ENCODE data around the gene MLH1. TPM values are rescaled to one million over a fixed set of nuclear protein-coding genes. Genes with fewer than 3 reads are reported as not detected.

MLH1 gene
- total RNA-seq, 2 experiments from 2014 or later = 18.9 to 23.8 TPM

DNA sequence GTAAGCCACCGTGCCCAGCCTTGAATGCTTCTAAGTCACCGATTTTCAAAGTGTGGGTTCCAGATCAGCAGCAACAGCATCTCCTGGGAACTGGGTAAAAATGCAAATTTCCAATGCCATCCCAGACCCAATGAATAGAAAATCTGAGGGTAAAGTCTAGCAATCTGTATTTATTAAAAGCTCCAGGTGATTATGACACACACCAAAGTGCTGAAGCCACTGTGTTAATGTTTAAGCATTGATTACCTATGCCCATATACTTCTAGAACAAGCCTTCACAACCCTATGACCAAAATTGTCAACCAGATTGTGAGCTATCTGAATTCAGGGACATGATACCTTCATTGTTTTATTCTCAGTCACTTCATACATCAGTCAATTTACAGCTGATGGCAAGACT is 94.6 kb downstream of the MLH1 start:
- Histone ChIP-seq H3K4me3 (ENCODE audit: low read length) (no peak overlapping the region), H3K9me3 (ENCODE audit: control insufficient read depth in 1 of 2, insufficient read depth in 1 of 2, low read length in 2 of 2) (no peaks in the 10 kb centered on the region), H3K36me3 (ENCODE audit: insufficient read depth, low read length) (peaks cover 17% of the 10 kb centered on the region), H3K27me3 (ENCODE audit: control insufficient read depth in 1 of 2, insufficient read depth in 2 of 2, low read length in 2 of 2) (no peaks in the 10 kb centered on the region), H3K4me1 (ENCODE audit: insufficient read depth, low read length) (no peaks in the 10 kb centered on the region), H3K27ac (ENCODE audit: low read depth in 1 of 2, low read length in 2 of 2) (no peak overlapping the region)
- no peak overlapping the region for H3K4me3 Mint-ChIP-seq
- no peak for DNase-seq
- CTCF ChIA-PET = no interaction called here
- no peaks in the 10 kb centered on the region for H3K4me1 Mint-ChIP-seq (ENCODE audit: low read depth)
- H3K27me3 Mint-ChIP-seq = no peaks in the 10 kb centered on the region
- H3K9me3 Mint-ChIP-seq = no peaks in the 10 kb centered on the region
- intact Hi-C loops (cut with DNase I, micrococcal nuclease) = no loop called here
- no peak for ATAC-seq (ENCODE audit: poor library complexity)
- H3K36me3 Mint-ChIP-seq (ENCODE audit: low read depth) = peaks cover 62% of the 10 kb centered on the region
- H3K27ac Mint-ChIP-seq = no peak overlapping the region
- POLR2A ChIA-PET = no interaction called here
- TF ChIP-seq, protein P1, sequence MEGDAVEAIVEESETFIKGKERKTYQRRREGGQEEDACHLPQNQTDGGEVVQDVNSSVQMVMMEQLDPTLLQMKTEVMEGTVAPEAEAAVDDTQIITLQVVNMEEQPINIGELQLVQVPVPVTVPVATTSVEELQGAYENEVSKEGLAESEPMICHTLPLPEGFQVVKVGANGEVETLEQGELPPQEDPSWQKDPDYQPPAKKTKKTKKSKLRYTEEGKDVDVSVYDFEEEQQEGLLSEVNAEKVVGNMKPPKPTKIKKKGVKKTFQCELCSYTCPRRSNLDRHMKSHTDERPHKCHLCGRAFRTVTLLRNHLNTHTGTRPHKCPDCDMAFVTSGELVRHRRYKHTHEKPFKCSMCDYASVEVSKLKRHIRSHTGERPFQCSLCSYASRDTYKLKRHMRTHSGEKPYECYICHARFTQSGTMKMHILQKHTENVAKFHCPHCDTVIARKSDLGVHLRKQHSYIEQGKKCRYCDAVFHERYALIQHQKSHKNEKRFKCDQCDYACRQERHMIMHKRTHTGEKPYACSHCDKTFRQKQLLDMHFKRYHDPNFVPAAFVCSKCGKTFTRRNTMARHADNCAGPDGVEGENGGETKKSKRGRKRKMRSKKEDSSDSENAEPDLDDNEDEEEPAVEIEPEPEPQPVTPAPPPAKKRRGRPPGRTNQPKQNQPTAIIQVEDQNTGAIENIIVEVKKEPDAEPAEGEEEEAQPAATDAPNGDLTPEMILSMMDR (IDR thresholded peaks at IDR 0.05) = no peak

DNA sequence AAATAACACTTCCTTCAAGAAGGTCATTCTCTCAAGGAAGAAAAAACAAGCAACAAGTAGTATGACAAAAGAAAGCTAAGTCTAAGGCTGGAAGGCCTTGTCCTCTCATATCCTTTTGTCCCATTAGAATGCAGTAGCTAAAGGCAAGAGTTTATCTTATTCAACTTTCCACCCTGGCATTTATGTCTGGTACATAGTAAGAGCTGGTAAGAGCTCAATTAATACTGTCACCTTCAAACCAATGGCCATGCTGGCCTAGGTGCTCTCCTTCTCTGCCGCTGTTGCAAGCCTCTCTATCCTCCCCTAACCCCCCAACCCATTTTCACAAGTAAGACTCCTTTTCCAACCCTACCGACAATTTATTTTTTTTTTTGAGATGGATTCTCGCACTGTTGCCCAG is 99.2 kb downstream of the MLH1 start:
- DNase-seq = no peak
- no peak overlapping the region for H3K4me3 Mint-ChIP-seq
- H3K27ac Mint-ChIP-seq = no peak overlapping the region
- H3K27ac ChIP-seq (ENCODE audit: low read depth in 1 of 2, low read length in 2 of 2) = no peak overlapping the region
- no peaks in the 10 kb centered on the region for H3K27me3 ChIP-seq (ENCODE audit: control insufficient read depth in 1 of 2, insufficient read depth in 2 of 2, low read length in 2 of 2)
- H3K9me3 Mint-ChIP-seq = no peaks in the 10 kb centered on the region
- ATAC-seq (ENCODE audit: poor library complexity) = no peak
- ChIA-PET CTCF (no interaction called here), POLR2A (no interaction called here)
- no peaks in the 10 kb centered on the region for H3K4me1 ChIP-seq (ENCODE audit: insufficient read depth, low read length)
- H3K9me3 ChIP-seq (ENCODE audit: control insufficient read depth in 1 of 2, insufficient read depth in 1 of 2, low read length in 2 of 2) = no peaks in the 10 kb centered on the region
- TF ChIP-seq, protein P1 (IDR thresholded peaks at IDR 0.05) = no peak
- intact Hi-C loops (cut with DNase I, micrococcal nuclease) = no loop called here
- H3K4me3 ChIP-seq (ENCODE audit: low read length) = no peak overlapping the region
- H3K27me3 Mint-ChIP-seq = no peaks in the 10 kb centered on the region
- peaks cover 69% of the 10 kb centered on the region for H3K36me3 Mint-ChIP-seq (ENCODE audit: low read depth)
- H3K36me3 ChIP-seq (ENCODE audit: insufficient read depth, low read length) = peaks cover 22% of the 10 kb centered on the region
- H3K4me1 Mint-ChIP-seq (ENCODE audit: low read depth) = no peaks in the 10 kb centered on the region

DNA sequence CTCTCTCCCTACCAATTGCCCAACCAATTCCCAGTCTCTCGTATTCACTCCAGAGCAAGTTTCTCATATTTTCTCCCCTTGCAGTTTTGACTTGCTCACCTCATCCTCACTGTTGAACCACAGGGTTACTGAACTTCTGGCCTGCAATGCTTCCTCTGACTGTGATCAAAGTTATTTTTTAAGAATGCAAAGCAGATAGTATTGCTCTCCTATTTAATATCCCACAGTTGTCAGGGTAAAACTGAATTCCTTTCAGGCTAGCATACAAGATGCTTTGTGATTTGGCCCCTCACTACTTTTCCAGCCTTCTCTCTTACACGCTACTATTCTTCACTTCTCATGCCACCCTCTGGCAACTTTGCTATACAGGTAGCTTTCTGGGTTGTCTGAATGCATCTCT is 100.2 kb downstream of the MLH1 start:
- no peak for ATAC-seq (ENCODE audit: poor library complexity)
- Mint-ChIP-seq H3K4me1 (ENCODE audit: low read depth) (no peaks in the 10 kb centered on the region), H3K4me3 (no peak overlapping the region), H3K9me3 (no peaks in the 10 kb centered on the region), H3K27ac (no peak overlapping the region), H3K36me3 (ENCODE audit: low read depth) (peaks cover 66% of the 10 kb centered on the region), H3K27me3 (no peaks in the 10 kb centered on the region)
- H3K27ac ChIP-seq (ENCODE audit: low read depth in 1 of 2, low read length in 2 of 2) = no peak overlapping the region
- TF ChIP-seq, protein P1 (IDR thresholded peaks at IDR 0.05) = no peak
- H3K27me3 ChIP-seq (ENCODE audit: control insufficient read depth in 1 of 2, insufficient read depth in 2 of 2, low read length in 2 of 2) = no peaks in the 10 kb centered on the region
- ChIA-PET POLR2A (no interaction called here), CTCF (no interaction called here)
- H3K4me3 ChIP-seq (ENCODE audit: low read length) = no peak overlapping the region
- DNase-seq = no peak
- intact Hi-C loops (cut with DNase I, micrococcal nuclease) = no loop called here
- H3K9me3 ChIP-seq (ENCODE audit: control insufficient read depth in 1 of 2, insufficient read depth in 1 of 2, low read length in 2 of 2) = no peaks in the 10 kb centered on the region
- peaks cover 16% of the 10 kb centered on the region for H3K36me3 ChIP-seq (ENCODE audit: insufficient read depth, low read length)
- H3K4me1 ChIP-seq (ENCODE audit: insufficient read depth, low read length) = no peaks in the 10 kb centered on the region

Data from CD4-positive, alpha-beta T cell (primary cell).